ENCODE data around the gene AUP1.

The AUP1 gene

GRCh38 chr2:74534411-74534810, 4.9 kb upstream of the AUP1 start:
- Histone ChIP-seq H3K4me1 (ENCODE audit: control insufficient read depth, insufficient read depth, low read length, poor library complexity, severe bottlenecking) (peaks cover 9% of the 10 kb centered on the region), H3K36me3 (ENCODE audit: control insufficient read depth, insufficient read depth, low read length) (peaks cover 35% of the 10 kb centered on the region), H3K9me3 (ENCODE audit: control insufficient read depth, low read length) (no peaks in the 10 kb centered on the region), H3K4me3 (ENCODE audit: extremely low read depth, insufficient read depth, low read length, poor library complexity, severe bottlenecking) (no peak overlapping the region), H3K27ac (ENCODE audit: low read depth, low read length, severe bottlenecking) (no peak overlapping the region)
- 91 to 95% methylated on average over 10 of the region's 12 CpGs for WGBS, 2 experiments (ENCODE audit: insufficient coverage in 2 of 2)

GRCh38 chr2:74533464-74533863, 4.0 kb upstream of the AUP1 start:
- Histone ChIP-seq H3K9me3 (ENCODE audit: control insufficient read depth, low read length) (no peaks in the 10 kb centered on the region), H3K27ac (ENCODE audit: low read depth, low read length, severe bottlenecking) (no peak overlapping the region), H3K4me1 (ENCODE audit: control insufficient read depth, insufficient read depth, low read length, poor library complexity, severe bottlenecking) (peaks cover 14% of the 10 kb centered on the region), H3K4me3 (ENCODE audit: extremely low read depth, insufficient read depth, low read length, poor library complexity, severe bottlenecking) (no peak overlapping the region), H3K36me3 (ENCODE audit: control insufficient read depth, insufficient read depth, low read length) (peaks cover 37% of the 10 kb centered on the region)
- 97 to 100% methylated on average over 4 of the region's 4 CpGs for WGBS, 2 experiments (ENCODE audit: insufficient coverage in 2 of 2)

GRCh38 chr2:74532222-74532621, 2.7 kb upstream of the AUP1 start:
- no peak overlapping the region for H3K27ac ChIP-seq (ENCODE audit: low read depth, low read length, severe bottlenecking)
- peaks cover 17% of the 10 kb centered on the region for H3K4me1 ChIP-seq (ENCODE audit: control insufficient read depth, insufficient read depth, low read length, poor library complexity, severe bottlenecking)
- no peak overlapping the region for H3K4me3 ChIP-seq (ENCODE audit: extremely low read depth, insufficient read depth, low read length, poor library complexity, severe bottlenecking)
- H3K9me3 ChIP-seq (ENCODE audit: control insufficient read depth, low read length) = no peaks in the 10 kb centered on the region
- H3K36me3 ChIP-seq (ENCODE audit: control insufficient read depth, insufficient read depth, low read length) = peaks cover 50% of the 10 kb centered on the region

GRCh38 chr2:74531666-74532065, 2.2 kb upstream of the AUP1 start:
- Histone ChIP-seq H3K9me3 (ENCODE audit: control insufficient read depth, low read length) (no peaks in the 10 kb centered on the region), H3K27ac (ENCODE audit: low read depth, low read length, severe bottlenecking) (no peak overlapping the region), H3K4me1 (ENCODE audit: control insufficient read depth, insufficient read depth, low read length, poor library complexity, severe bottlenecking) (peaks cover 12% of the 10 kb centered on the region), H3K36me3 (ENCODE audit: control insufficient read depth, insufficient read depth, low read length) (peaks cover 55% of the 10 kb centered on the region), H3K4me3 (ENCODE audit: extremely low read depth, insufficient read depth, low read length, poor library complexity, severe bottlenecking) (no peak overlapping the region)
- WGBS, 2 experiments (ENCODE audit: insufficient coverage in 2 of 2) = 86 to 87% methylated on average over 4 to 7 of the region's 7 CpGs

- Histone ChIP-seq H3K4me3 (ENCODE audit: extremely low read depth, insufficient read depth, low read length, poor library complexity, severe bottlenecking) (peak overlapping the region; percentile 98), H3K36me3 (ENCODE audit: control insufficient read depth, insufficient read depth, low read length) (peaks cover 65% of the 10 kb centered on the region), H3K27ac (ENCODE audit: low read depth, low read length, severe bottlenecking) (peak overlapping the region; percentile 49), H3K9me3 (ENCODE audit: control insufficient read depth, low read length) (no peaks in the 10 kb centered on the region), H3K4me1 (ENCODE audit: control insufficient read depth, insufficient read depth, low read length, poor library complexity, severe bottlenecking) (peaks cover 12% of the 10 kb centered on the region)
- WGBS, 2 experiments (ENCODE audit: insufficient coverage in 2 of 2) = 16 to 17% methylated on average over 32 to 39 of the region's 54 CpGs
Observed at GRCh38 chr2:74530239-74531187, 1.0 kb upstream of the AUP1 start.

GRCh38 chr2:74528600-74529356, 728 bp downstream of the AUP1 start:
- Histone ChIP-seq H3K4me1 (ENCODE audit: control insufficient read depth, insufficient read depth, low read length, poor library complexity, severe bottlenecking) (peaks cover 12% of the 10 kb centered on the region), H3K36me3 (ENCODE audit: control insufficient read depth, insufficient read depth, low read length) (peaks cover 62% of the 10 kb centered on the region), H3K27ac (ENCODE audit: low read depth, low read length, severe bottlenecking) (peak overlapping the region; percentile 64), H3K4me3 (ENCODE audit: extremely low read depth, insufficient read depth, low read length, poor library complexity, severe bottlenecking) (peak overlapping the region; percentile 98), H3K9me3 (ENCODE audit: control insufficient read depth, low read length) (no peaks in the 10 kb centered on the region)
- 0 to 10% methylated on average over 16 to 22 of the region's 29 CpGs for WGBS, 2 experiments (ENCODE audit: insufficient coverage in 2 of 2)

- no peak overlapping the region for H3K27ac ChIP-seq (ENCODE audit: low read depth, low read length, severe bottlenecking)
- peaks cover 52% of the 10 kb centered on the region for H3K36me3 ChIP-seq (ENCODE audit: control insufficient read depth, insufficient read depth, low read length)
- 95 to 98% methylated on average over 6 to 7 of the region's 9 CpGs for WGBS, 2 experiments (ENCODE audit: insufficient coverage in 2 of 2)
- peak overlapping the region; percentile 98 for H3K4me3 ChIP-seq (ENCODE audit: extremely low read depth, insufficient read depth, low read length, poor library complexity, severe bottlenecking)
- H3K4me1 ChIP-seq (ENCODE audit: control insufficient read depth, insufficient read depth, low read length, poor library complexity, severe bottlenecking) = peaks cover 12% of the 10 kb centered on the region
- H3K9me3 ChIP-seq (ENCODE audit: control insufficient read depth, low read length) = no peaks in the 10 kb centered on the region
Observed at GRCh38 chr2:74527741-74528140, 1.8 kb downstream of the AUP1 start.

- Histone ChIP-seq H3K27ac (ENCODE audit: low read depth, low read length, severe bottlenecking) (no peak overlapping the region), H3K9me3 (ENCODE audit: control insufficient read depth, low read length) (no peaks in the 10 kb centered on the region), H3K36me3 (ENCODE audit: control insufficient read depth, insufficient read depth, low read length) (peaks cover 47% of the 10 kb centered on the region), H3K4me3 (ENCODE audit: extremely low read depth, insufficient read depth, low read length, poor library complexity, severe bottlenecking) (no peak overlapping the region), H3K4me1 (ENCODE audit: control insufficient read depth, insufficient read depth, low read length, poor library complexity, severe bottlenecking) (peaks cover 12% of the 10 kb centered on the region)
- 98 to 100% methylated on average over 5 to 8 of the region's 11 CpGs for WGBS, 2 experiments (ENCODE audit: insufficient coverage in 2 of 2)
Observed at GRCh38 chr2:74526649-74527230, 2.8 kb downstream of the AUP1 start.

- Histone ChIP-seq H3K9me3 (ENCODE audit: control insufficient read depth, low read length) (no peaks in the 10 kb centered on the region), H3K4me3 (ENCODE audit: extremely low read depth, insufficient read depth, low read length, poor library complexity, severe bottlenecking) (no peak within 1 kb of the TSS), H3K4me1 (ENCODE audit: control insufficient read depth, insufficient read depth, low read length, poor library complexity, severe bottlenecking) (peaks cover 11% of the 10 kb centered on the region), H3K36me3 (ENCODE audit: control insufficient read depth, insufficient read depth, low read length) (peaks cover 40% of the 10 kb centered on the region), H3K27ac (ENCODE audit: low read depth, low read length, severe bottlenecking) (no peak within 1 kb of the TSS)
- 94 to 96% methylated on average over 8 to 9 of the region's 11 CpGs for WGBS, 2 experiments (ENCODE audit: insufficient coverage in 2 of 2)
Observed at GRCh38 chr2:74525717-74526648, 3.5 kb downstream of the AUP1 start, which contains the start of gene DQX1. DQX1 (minus strand) TSS chr2:74526231; CDS start chr2:74525729, 502 bp downstream.
